CD14-positive monocyte (primary cell): ENCODE measurements around the gene STIM1. TPM values are rescaled to one million over a fixed set of nuclear protein-coding genes. Genes with fewer than 3 reads are reported as not detected.

Experiments used
- DNase-seq, 3 donors: peaks; one replicate each; pipeline ENCODE4 v3.0.0-alpha.2; 2011 to 2022
- H2AFZ ChIP-seq: 2 replicates; pipeline ENCODE4 v1.6.0; 2012; ENCODE audit warnings: mild to moderate bottlenecking, low read depth, low read length, inconsistent platforms; ENCODE audit not compliant: insufficient read depth, poor library complexity, severe bottlenecking
- H3K27ac ChIP-seq, 2 donors: 1 replicate in 1 of 2; 2 replicates in 1 of 2; pipeline ENCODE4 v1.5.1; 2012 to 2013; ENCODE audit warnings: low read length in 2 of 2, control low read depth in 1 of 2, inconsistent platforms in 1 of 2, low read depth in 1 of 2, mild to moderate bottlenecking in 1 of 2
- H3K27me3 ChIP-seq, 2 donors: one replicate each; pipeline versions ENCODE4 v1.6.0 to v1.6.1; 2011 to 2013; ENCODE audit warnings: low read length in 2 of 2; ENCODE audit not compliant: control insufficient read depth in 2 of 2, insufficient read depth in 2 of 2
- H3K36me3 ChIP-seq, 2 donors: replicated peaks in 1 of 2; 1 replicate in 1 of 2; 2 replicates in 1 of 2; pipeline versions ENCODE4 v1.5.1 to v1.6.1; 2012 to 2013; ENCODE audit warnings: low read length in 2 of 2, control low read depth in 1 of 2, inconsistent platforms in 1 of 2, mild to moderate bottlenecking in 1 of 2; ENCODE audit not compliant: insufficient read depth in 2 of 2, control insufficient read depth in 1 of 2
- H3K4me1 ChIP-seq, 2 donors: 1 replicate in 1 of 2; 2 replicates in 1 of 2; pipeline versions ENCODE4 v1.5.1 to v1.6.1; 2012 to 2013; ENCODE audit warnings: low read length in 2 of 2, control low read depth in 1 of 2, inconsistent platforms in 1 of 2, mild to moderate bottlenecking in 1 of 2, moderate library complexity in 1 of 2; ENCODE audit not compliant: insufficient read depth in 2 of 2, control insufficient read depth in 1 of 2
- H3K4me2 ChIP-seq: replicated peaks from 2 replicates; pipeline ENCODE3; 2012; ENCODE audit warnings: low read length, moderate library complexity, mild to moderate bottlenecking; ENCODE audit not compliant: poor library complexity, severe bottlenecking; ENCODE audit errors: extremely low read depth
- H3K4me3 ChIP-seq, 3 experiments: fragments of 200-600 bp in 1 of 3; sonication (generic) in 1 of 3; replicated peaks in 1 of 3; 1 replicate in 2 of 3; 2 replicates in 1 of 3; pipeline ENCODE4 v1.5.1; 2011 to 2013; ENCODE audit warnings: low read length in 3 of 3, mild to moderate bottlenecking in 3 of 3, control low read depth in 2 of 3, low read depth in 2 of 3, inconsistent platforms in 1 of 3, moderate library complexity in 1 of 3
- H3K79me2 ChIP-seq: 2 replicates; pipeline ENCODE4 v1.6.0; 2012; ENCODE audit warnings: mild to moderate bottlenecking, control low read depth, inconsistent platforms, low read length, moderate library complexity; ENCODE audit not compliant: insufficient read depth
- H3K9ac ChIP-seq: 2 replicates; pipeline ENCODE4 v1.6.0; 2017; ENCODE audit warnings: low read length, mild to moderate bottlenecking; ENCODE audit not compliant: insufficient read depth, poor library complexity, severe bottlenecking
- H3K9me3 ChIP-seq, 2 donors: replicated peaks in 1 of 2; 1 replicate in 1 of 2; 2 replicates in 1 of 2; pipeline versions ENCODE4 v1.5.1 to v1.6.1; 2012 to 2013; ENCODE audit warnings: low read length in 2 of 2, control low read depth in 1 of 2; ENCODE audit not compliant: control insufficient read depth in 1 of 2, insufficient read depth in 1 of 2
- H4K20me1 ChIP-seq: 2 replicates; pipeline ENCODE4 v1.6.0; 2012; ENCODE audit warnings: mild to moderate bottlenecking, low read length, control low read depth, moderate library complexity; ENCODE audit not compliant: insufficient read depth
- H3K27ac Mint-ChIP-seq, 7 donors: one replicate each; pipeline ENCODE4 v1.8.0; 2020; ENCODE audit warnings: mild to moderate bottlenecking in 7 of 7, mixed read lengths in 7 of 7, moderate library complexity in 6 of 7, inconsistent platforms in 2 of 7
- H3K27me3 Mint-ChIP-seq, 3 donors: one replicate each; pipeline ENCODE4 v1.8.0; 2021 to 2022; ENCODE audit warnings: low read depth in 3 of 3, mild to moderate bottlenecking in 3 of 3, mixed read lengths in 3 of 3, moderate library complexity in 3 of 3, inconsistent platforms in 1 of 3
- H3K36me3 Mint-ChIP-seq, 2 donors: one replicate each; pipeline ENCODE4 v1.8.0; 2020; ENCODE audit warnings: mixed read lengths in 2 of 2, inconsistent platforms in 1 of 2, mild to moderate bottlenecking in 1 of 2
- H3K4me1 Mint-ChIP-seq: one replicate; pipeline ENCODE4 v1.8.0; 2020; ENCODE audit warnings: mild to moderate bottlenecking, mixed read lengths
- H3K4me3 Mint-ChIP-seq, 2 donors: one replicate each; pipeline ENCODE4 v1.8.0; 2020; ENCODE audit warnings: mild to moderate bottlenecking in 2 of 2, mixed read lengths in 2 of 2, moderate library complexity in 1 of 2
- H3K9me3 Mint-ChIP-seq, 7 donors: one replicate each; pipeline ENCODE4 v1.8.0; 2020 to 2022; ENCODE audit warnings: mixed read lengths in 7 of 7, mild to moderate bottlenecking in 6 of 7, moderate library complexity in 6 of 7, inconsistent platforms in 2 of 7
- WGBS: methylation state at CpG from one replicate; pipeline ENCODE4 v1.1.5; 2013; ENCODE audit warnings: missing lambda C conversion rate; ENCODE audit not compliant: insufficient coverage; 5-methylcytosine and 5-hydroxymethylcytosine counted together
- intact Hi-C, 2 donors: fragments of 100-400 bp; cut with micrococcal nuclease; formaldehyde crosslinking; loops; one replicate each; pipeline versions ENCODE4 v1.15.0 to v1.15.1; 2023
- polyA plus RNA-seq, 3 donors: library from polyadenylated mRNA; depleted of rRNA in 1 of 3; unstranded in 2 of 3; stranded (reverse) in 1 of 3; fragments of 300-500 nt in 2 of 3; fragments of >200 nt in 1 of 3; fragmentation: Illumina TruSeq in 2 of 3; gene quantifications; 1 replicate in 2 of 3; 2 replicates in 1 of 3; pipeline ENCODE4 v1.2.3, GENCODE V29; 2012 to 2021
- TF ChIP-seq, protein P1 (sequence below): fragments of 200-600 bp; IDR thresholded peaks from one replicate; pipeline ENCODE4 v1.8.0; 2022; ENCODE audit warnings: antibody characterized with exemption, mild to moderate bottlenecking

Gene STIM1
- polyA plus RNA-seq, 3 donors, result 14.0 to 68.6 (median 21.0) TPM

DNA sequence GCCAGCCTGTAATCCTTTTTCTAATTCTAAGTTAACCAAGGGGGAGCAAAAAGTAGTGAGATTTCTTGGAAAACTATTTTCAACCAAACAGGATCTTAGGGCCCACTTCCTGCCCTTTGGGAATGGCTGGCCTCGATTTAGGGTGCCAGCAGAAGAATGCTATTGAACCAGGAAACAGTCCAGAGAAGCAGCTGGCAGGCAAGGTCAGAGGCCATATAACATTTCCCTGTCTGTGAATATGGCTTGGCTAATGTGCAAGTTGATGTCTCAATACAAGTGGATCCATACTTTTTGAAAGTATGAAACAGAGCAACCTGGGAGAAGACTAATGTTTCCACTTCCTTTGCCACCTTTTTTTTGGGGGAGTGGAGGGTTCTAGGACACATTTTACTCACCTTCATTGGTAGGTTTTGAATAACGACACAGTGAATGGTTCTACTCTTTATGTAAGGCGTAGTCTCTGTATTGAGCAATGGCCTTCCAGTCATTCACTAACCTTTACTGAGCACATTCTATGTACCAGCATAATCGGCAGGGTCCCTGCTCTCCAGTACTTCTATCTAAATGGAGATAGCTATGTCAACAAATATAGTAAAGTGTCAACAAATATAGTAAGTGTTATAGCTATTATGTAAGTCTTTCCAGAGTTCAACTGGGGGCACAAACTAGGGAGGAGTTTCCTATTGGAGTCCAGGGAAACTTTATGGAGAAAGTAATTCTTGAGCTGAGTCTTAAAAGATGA is 204.9 kb downstream of the STIM1 start:
- no peaks in the 10 kb centered on the region for H3K79me2 ChIP-seq
- H3K27ac ChIP-seq, result peak overlapping the region in 1 of 2 donors; percentile 75
- H3K4me1 Mint-ChIP-seq, result peaks cover 24% of the 10 kb centered on the region
- peaks cover 19 to 27% of the 10 kb centered on the region in 2 donors for H3K4me1 ChIP-seq
- H3K4me3 ChIP-seq, result no peak overlapping the region
- no peaks in the 10 kb centered on the region for H3K27me3 Mint-ChIP-seq
- peaks cover 49 to 88% of the 10 kb centered on the region in 2 donors for H3K36me3 ChIP-seq
- no peak overlapping the region for H2AFZ ChIP-seq
- peaks cover 63 to 72% of the 10 kb centered on the region in 2 donors for H3K36me3 Mint-ChIP-seq
- TF ChIP-seq, protein P1, sequence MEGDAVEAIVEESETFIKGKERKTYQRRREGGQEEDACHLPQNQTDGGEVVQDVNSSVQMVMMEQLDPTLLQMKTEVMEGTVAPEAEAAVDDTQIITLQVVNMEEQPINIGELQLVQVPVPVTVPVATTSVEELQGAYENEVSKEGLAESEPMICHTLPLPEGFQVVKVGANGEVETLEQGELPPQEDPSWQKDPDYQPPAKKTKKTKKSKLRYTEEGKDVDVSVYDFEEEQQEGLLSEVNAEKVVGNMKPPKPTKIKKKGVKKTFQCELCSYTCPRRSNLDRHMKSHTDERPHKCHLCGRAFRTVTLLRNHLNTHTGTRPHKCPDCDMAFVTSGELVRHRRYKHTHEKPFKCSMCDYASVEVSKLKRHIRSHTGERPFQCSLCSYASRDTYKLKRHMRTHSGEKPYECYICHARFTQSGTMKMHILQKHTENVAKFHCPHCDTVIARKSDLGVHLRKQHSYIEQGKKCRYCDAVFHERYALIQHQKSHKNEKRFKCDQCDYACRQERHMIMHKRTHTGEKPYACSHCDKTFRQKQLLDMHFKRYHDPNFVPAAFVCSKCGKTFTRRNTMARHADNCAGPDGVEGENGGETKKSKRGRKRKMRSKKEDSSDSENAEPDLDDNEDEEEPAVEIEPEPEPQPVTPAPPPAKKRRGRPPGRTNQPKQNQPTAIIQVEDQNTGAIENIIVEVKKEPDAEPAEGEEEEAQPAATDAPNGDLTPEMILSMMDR, result no peak
- H3K9me3 ChIP-seq, result no peaks in the 10 kb centered on the region
- DNase-seq, result no peak
- H3K9ac ChIP-seq, result no peak overlapping the region
- intact Hi-C loops, result loop anchor here in 1 of 2 donors (10.0 kb wide), 1 partner anchor 136 kb away; no protein-coding TSS in a partner anchor
- no CpG with 5 or more reads among the region's 4 CpGs for WGBS
- H3K27me3 ChIP-seq, result no peaks in the 10 kb centered on the region
- H3K9me3 Mint-ChIP-seq, result no peaks in the 10 kb centered on the region
- H3K27ac Mint-ChIP-seq, result peak overlapping the region in 4 of 7 donors; percentile 65 to 89 (median 76)
- H3K4me3 Mint-ChIP-seq, result no peak overlapping the region
- H3K4me2 ChIP-seq, result no peak overlapping the region
- peaks cover 2% of the 10 kb centered on the region for H4K20me1 ChIP-seq

DNA sequence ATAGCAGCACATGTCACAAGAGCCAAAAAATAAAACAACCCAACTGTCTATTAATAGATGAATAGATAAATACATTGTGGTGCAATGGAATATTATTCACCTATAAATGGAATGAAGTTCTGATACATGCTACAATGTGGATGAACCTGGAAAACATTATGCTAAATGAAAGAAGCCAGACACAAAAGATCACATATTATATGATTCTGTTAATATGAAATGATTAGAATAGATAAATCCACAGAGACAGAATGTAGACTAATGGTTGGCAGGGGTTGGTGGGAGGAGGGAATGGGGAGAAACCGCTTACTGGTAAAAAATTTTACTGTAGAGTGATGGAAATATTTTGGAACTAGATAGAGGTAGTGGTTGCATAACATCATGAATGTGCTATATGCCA is 206.2 kb downstream of the STIM1 start:
- H3K9me3 ChIP-seq, result no peaks in the 10 kb centered on the region
- H3K27ac ChIP-seq, result no peak overlapping the region
- H3K9ac ChIP-seq, result no peak overlapping the region
- Mint-ChIP-seq H3K4me1 (peaks cover 32% of the 10 kb centered on the region), H3K9me3 (no peaks in the 10 kb centered on the region), H3K4me3 (no peak overlapping the region), H3K27ac (no peak overlapping the region), H3K36me3 (peaks cover 60 to 69% of the 10 kb centered on the region in 2 donors), H3K27me3 (no peaks in the 10 kb centered on the region)
- TF ChIP-seq, protein P1, result no peak
- no peak overlapping the region for H2AFZ ChIP-seq
- intact Hi-C loops, result loop anchor here in 1 of 2 donors (10.0 kb wide), 1 partner anchor 137 kb away; no protein-coding TSS in a partner anchor
- peaks cover 43 to 84% of the 10 kb centered on the region in 2 donors for H3K36me3 ChIP-seq
- H3K4me3 ChIP-seq, result no peak overlapping the region
- peaks cover 19 to 24% of the 10 kb centered on the region in 2 donors for H3K4me1 ChIP-seq
- H3K79me2 ChIP-seq, result no peaks in the 10 kb centered on the region
- no peak overlapping the region for H3K4me2 ChIP-seq
- H4K20me1 ChIP-seq, result peaks cover 11% of the 10 kb centered on the region
- no peak for DNase-seq
- H3K27me3 ChIP-seq, result no peaks in the 10 kb centered on the region
- no CpG with 5 or more reads among the region's 1 CpG for WGBS
